PC-9 (cell line): ENCODE data around the gene SPRY1. TPM values are rescaled to one million over a fixed set of nuclear protein-coding genes. Genes with fewer than 3 reads are reported as not detected.
A peak's percentile ranks its signal among the peaks of the same experiment; 100 is the strongest.

Source experiments
- BruUV-seq: library from RNA; stranded (reverse); fragments of 400-500 nt; replicated peaks from 2 replicates; lab custom pipeline; 2021; lab: Mats Ljungman, UMichigan
- CTCF ChIA-PET: fragments of 300-600 bp; sonication (Branson Sonifier 250); formaldehyde crosslinking; loops from one replicate; lab custom pipeline; 2022; ENCODE audit warnings: antibody characterized with exemption; lab: Charles Lee
- POLR2A ChIA-PET: fragments of 300-600 bp; sonication (Branson Sonifier 250); formaldehyde crosslinking; loops from one replicate; lab custom pipeline; 2022; ENCODE audit warnings: antibody characterized with exemption; ENCODE audit not compliant: unreplicated experiment; lab: Charles Lee
- DNase-seq, 2 experiments: peaks; one replicate each; pipeline versions ENCODE4 v3.0.0 to v3.0.0-alpha.2; 2015 to 2022; ENCODE audit warnings: mixed read lengths in 1 of 2
- H2AFZ ChIP-seq: fragments of 200-600 bp; sonication (generic); 2 replicates; pipeline ENCODE4 v1.8.1; 2017; ENCODE audit warnings: antibody characterized with exemption
- H3F3A ChIP-seq: fragments of 200-600 bp; sonication (generic); 2 replicates; pipeline ENCODE4 v1.8.1; 2017; ENCODE audit warnings: antibody characterized with exemption, mild to moderate bottlenecking, low read depth; ENCODE audit not compliant: insufficient read depth
- H3K27ac ChIP-seq: fragments of 200-600 bp; sonication (generic); 2 replicates; pipeline ENCODE4 v1.6.1; 2016; ENCODE audit warnings: mixed run types
- H3K27me3 ChIP-seq: fragments of 200-600 bp; sonication (generic); 2 replicates; pipeline ENCODE4 v1.6.1; 2016; ENCODE audit warnings: low read depth, mixed run types; ENCODE audit not compliant: insufficient read depth
- H3K36me3 ChIP-seq: fragments of 200-600 bp; sonication (generic); 2 replicates; pipeline ENCODE4 v1.6.1; 2016; ENCODE audit warnings: low read depth, mixed run types
- H3K4me1 ChIP-seq: fragments of 200-600 bp; sonication (generic); replicated peaks from 2 replicates; pipeline ENCODE4 v1.6.1; 2016; ENCODE audit warnings: mixed run types; ENCODE audit not compliant: insufficient read depth
- H3K4me2 ChIP-seq: fragments of 200-600 bp; sonication (generic); 2 replicates; pipeline ENCODE4 v1.6.1; 2017; ENCODE audit warnings: mixed run types
- H3K4me3 ChIP-seq: fragments of 200-600 bp; sonication (generic); 2 replicates; pipeline ENCODE4 v1.6.1; 2016; ENCODE audit warnings: mixed run types
- H3K79me2 ChIP-seq: fragments of 200-600 bp; sonication (generic); 2 replicates; pipeline ENCODE4 v1.6.1; 2017; ENCODE audit warnings: low read depth, mixed run types
- H3K9me2 ChIP-seq: fragments of 200-600 bp; sonication (generic); 2 replicates; pipeline ENCODE4 v1.8.1; 2017; ENCODE audit warnings: mild to moderate bottlenecking; ENCODE audit not compliant: insufficient read depth
- H3K9me3 ChIP-seq: fragments of 200-600 bp; sonication (generic); 2 replicates; pipeline ENCODE4 v1.8.1; 2016; ENCODE audit warnings: low read depth; ENCODE audit not compliant: insufficient read depth
- H4K20me1 ChIP-seq: fragments of 200-600 bp; sonication (generic); 2 replicates; pipeline ENCODE4 v1.8.1; 2017; ENCODE audit not compliant: insufficient read depth
- EZH2 ChIP-seq: fragments of 200-600 bp; sonication (generic); IDR thresholded peaks from 2 replicates; pipeline ENCODE4 v1.8.0; 2017; ENCODE audit warnings: antibody characterized with exemption, low read depth
- intact Hi-C: fragments of 100-400 bp; cut with micrococcal nuclease; formaldehyde crosslinking; loops from one replicate; pipeline ENCODE4 v1.10.0; 2022; ENCODE audit not compliant: unreplicated experiment
- total RNA-seq: library from RNA; stranded (reverse); gene quantifications from 2 replicates; pipeline ENCODE4 v1.2.3, GENCODE V29; 2021
- TF ChIP-seq, protein P1 (sequence below): fragments of 200-600 bp; sonication (generic); conservative IDR thresholded peaks from 2 replicates; pipeline ENCODE4 v1.6.1; 2017; ENCODE audit warnings: mixed run types, antibody characterized with exemption, mild to moderate bottlenecking, moderate library complexity

Gene SPRY1
- total RNA-seq, 1 experiment from 2014 or later = 13.1 TPM

DNA sequence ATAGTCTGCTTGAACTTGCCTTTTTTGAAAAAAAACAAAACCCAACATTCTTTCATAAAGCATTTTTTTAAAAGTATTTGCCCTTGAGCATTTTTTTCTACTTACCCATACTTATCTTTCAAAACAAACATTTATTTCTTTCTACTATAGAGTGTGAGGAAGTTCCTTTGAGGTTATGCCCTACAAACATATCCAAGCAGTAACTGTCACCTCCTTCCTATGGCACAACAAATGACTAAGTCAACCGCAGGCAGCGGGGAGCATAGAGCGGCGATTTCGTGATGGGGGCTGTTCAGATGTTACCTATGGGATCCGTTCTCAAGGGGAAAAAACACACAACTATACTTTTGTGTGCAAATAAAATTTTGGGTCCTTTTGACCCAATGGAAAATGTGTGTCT lies 19.4 kb downstream of the SPRY1 start:
- H3K9me3 ChIP-seq = peaks cover 3% of the 10 kb centered on the region; the same call in 1 of the 2 replicates
- POLR2A ChIA-PET = no interaction called here
- TF ChIP-seq EZH2 = no peak
- TF ChIP-seq, protein P1, sequence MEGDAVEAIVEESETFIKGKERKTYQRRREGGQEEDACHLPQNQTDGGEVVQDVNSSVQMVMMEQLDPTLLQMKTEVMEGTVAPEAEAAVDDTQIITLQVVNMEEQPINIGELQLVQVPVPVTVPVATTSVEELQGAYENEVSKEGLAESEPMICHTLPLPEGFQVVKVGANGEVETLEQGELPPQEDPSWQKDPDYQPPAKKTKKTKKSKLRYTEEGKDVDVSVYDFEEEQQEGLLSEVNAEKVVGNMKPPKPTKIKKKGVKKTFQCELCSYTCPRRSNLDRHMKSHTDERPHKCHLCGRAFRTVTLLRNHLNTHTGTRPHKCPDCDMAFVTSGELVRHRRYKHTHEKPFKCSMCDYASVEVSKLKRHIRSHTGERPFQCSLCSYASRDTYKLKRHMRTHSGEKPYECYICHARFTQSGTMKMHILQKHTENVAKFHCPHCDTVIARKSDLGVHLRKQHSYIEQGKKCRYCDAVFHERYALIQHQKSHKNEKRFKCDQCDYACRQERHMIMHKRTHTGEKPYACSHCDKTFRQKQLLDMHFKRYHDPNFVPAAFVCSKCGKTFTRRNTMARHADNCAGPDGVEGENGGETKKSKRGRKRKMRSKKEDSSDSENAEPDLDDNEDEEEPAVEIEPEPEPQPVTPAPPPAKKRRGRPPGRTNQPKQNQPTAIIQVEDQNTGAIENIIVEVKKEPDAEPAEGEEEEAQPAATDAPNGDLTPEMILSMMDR = no peak
- peak; percentile 62 to 99 for DNase-seq
- H2AFZ ChIP-seq = no peak overlapping the region
- no peaks in the 10 kb centered on the region for H3K79me2 ChIP-seq
- no peaks in the 10 kb centered on the region for H4K20me1 ChIP-seq
- no peak overlapping the region for H3K4me3 ChIP-seq
- peaks cover 77% of the 10 kb centered on the region for H3K4me1 ChIP-seq
- no peaks in the 10 kb centered on the region for H3K36me3 ChIP-seq
- H3K27me3 ChIP-seq = no peaks in the 10 kb centered on the region
- peak overlapping the region; percentile 90 for H3K27ac ChIP-seq
- peak overlapping the region; percentile 70 for H3K4me2 ChIP-seq
- H3K9me2 ChIP-seq = no peaks in the 10 kb centered on the region
- intact Hi-C loops = loop anchor here (1.0 to 2.0 kb wide), 3 partner anchors 17 to 139 kb away; no protein-coding TSS in a partner anchor
- CTCF ChIA-PET = no interaction called here
- no TSS peak for BruUV-seq
- H3F3A ChIP-seq = peaks cover 29% of the 10 kb centered on the region

DNA sequence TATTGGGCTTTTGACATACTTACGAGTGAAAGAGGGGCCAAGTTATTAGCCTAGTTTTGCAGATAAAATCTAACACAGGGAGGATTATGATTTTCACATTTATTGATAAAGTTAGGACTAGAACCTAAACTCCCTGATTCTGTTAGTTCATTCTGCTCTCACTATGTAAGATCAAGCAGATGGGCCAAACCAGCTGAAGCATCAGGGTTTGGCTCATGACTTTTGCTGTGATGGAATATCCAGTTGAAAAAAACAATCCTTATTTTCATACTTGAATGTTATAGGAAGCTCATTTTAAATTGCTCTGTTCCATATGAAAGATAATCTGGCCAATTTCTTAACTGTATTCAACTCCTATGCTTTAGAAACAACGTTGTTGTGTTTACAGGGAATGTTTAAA lies 21.2 kb downstream of the SPRY1 start:
- peak overlapping the region; percentile 70 for H3K4me2 ChIP-seq
- H3K4me3 ChIP-seq = peak overlapping the region; percentile 13; the same call in 1 of the 2 replicates
- TF ChIP-seq, protein P1 = no peak
- no peak for TF ChIP-seq EZH2
- H2AFZ ChIP-seq = no peak overlapping the region
- POLR2A ChIA-PET = interaction anchor here (0.6 kb wide), 1 partner anchor 147 kb away, joined by 7 read pairs; no protein-coding TSS in a partner anchor
- peaks cover 76% of the 10 kb centered on the region for H3K4me1 ChIP-seq
- CTCF ChIA-PET = no interaction called here
- H3K27ac ChIP-seq = peak overlapping the region; percentile 90
- no peaks in the 10 kb centered on the region for H3K36me3 ChIP-seq
- no peaks in the 10 kb centered on the region for H4K20me1 ChIP-seq
- peaks cover 29% of the 10 kb centered on the region for H3F3A ChIP-seq
- no TSS peak for BruUV-seq
- no peaks in the 10 kb centered on the region for H3K79me2 ChIP-seq
- H3K9me3 ChIP-seq = no peaks in the 10 kb centered on the region; the same call in 1 of the 2 replicates
- H3K27me3 ChIP-seq = no peaks in the 10 kb centered on the region
- intact Hi-C loops = loop anchor here (1.0 to 2.0 kb wide), 2 partner anchors 137 to 170 kb away; no protein-coding TSS in a partner anchor
- no peak for DNase-seq
- H3K9me2 ChIP-seq = no peaks in the 10 kb centered on the region

DNA sequence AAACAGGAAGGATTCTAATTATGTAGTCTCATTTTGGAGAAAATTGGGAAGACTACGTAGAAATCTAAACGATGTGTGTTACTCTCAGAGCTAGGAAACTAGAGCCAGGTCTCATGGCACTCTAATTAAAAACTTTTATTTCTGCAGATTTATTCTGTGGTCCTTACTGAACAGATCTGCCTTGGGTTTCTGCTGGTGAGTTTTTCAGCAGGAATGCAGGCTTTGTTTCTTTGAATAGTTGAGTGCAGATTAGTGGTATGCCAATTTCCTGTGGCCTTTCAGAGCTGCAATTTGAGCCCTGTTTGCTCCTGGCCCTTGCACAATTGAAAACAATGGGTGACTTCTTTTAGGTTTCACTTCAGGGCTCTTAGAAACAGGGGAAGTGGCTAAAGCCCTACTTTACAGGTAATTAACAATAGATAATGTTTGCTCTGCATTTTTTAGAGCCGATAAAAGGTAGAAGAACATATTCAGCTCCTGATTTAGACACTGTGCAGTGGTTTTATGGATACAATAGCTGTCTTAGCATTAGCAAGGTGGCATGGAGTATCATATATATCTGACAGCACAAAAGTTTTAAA lies 21.8 kb downstream of the SPRY1 start:
- Histone ChIP-seq H2AFZ (no peak overlapping the region), H3K4me3 (peak overlapping the region; percentile 16; the same call in 1 of the 2 replicates), H3K79me2 (no peaks in the 10 kb centered on the region), H3K27me3 (no peaks in the 10 kb centered on the region), H3K9me3 (no peaks in the 10 kb centered on the region; the same call in 1 of the 2 replicates), H3K36me3 (no peaks in the 10 kb centered on the region), H3K27ac (peak overlapping the region; percentile 90), H4K20me1 (no peaks in the 10 kb centered on the region), H3F3A (peaks cover 29% of the 10 kb centered on the region), H3K4me2 (peak overlapping the region; percentile 70), H3K4me1 (peaks cover 71% of the 10 kb centered on the region), H3K9me2 (no peaks in the 10 kb centered on the region)
- TF ChIP-seq, protein P1 = no peak
- TF ChIP-seq EZH2 = no peak
- peak; percentile 70 to 99 for DNase-seq
- ChIA-PET CTCF (no interaction called here), POLR2A (interaction anchor here (0.6 kb wide), 2 partner anchors 19 to 146 kb away, joined by 3 to 7 read pairs; no protein-coding TSS in a partner anchor)
- intact Hi-C loops = loop anchor here (1.0 kb wide), 1 partner anchor 170 kb away; no protein-coding TSS in a partner anchor
- BruUV-seq = no TSS peak
